Loucy (cell line): ENCODE data around the gene KLHL2.

ENCODE experiments used
- EZH2phosphoT487 ChIP-seq: fragments of 200-600 bp; IDR thresholded peaks from 2 replicates; pipeline ENCODE4 v1.6.1; 2018; ENCODE audit warnings: antibody characterized with exemption, mild to moderate bottlenecking, moderate library complexity, borderline replicate concordance
- TF ChIP-seq, protein P1 (sequence below): fragments of 200-600 bp; sonication (generic); conservative IDR thresholded peaks from 2 replicates; pipeline ENCODE4 v1.5.1; 2014; ENCODE audit warnings: mild to moderate bottlenecking, antibody characterized with exemption, low read length

GRCh38 chr4:165319030-165319429, 111.7 kb downstream of the KLHL2 start:
- TF ChIP-seq EZH2phosphoT487: no peak
- TF ChIP-seq, protein P1, sequence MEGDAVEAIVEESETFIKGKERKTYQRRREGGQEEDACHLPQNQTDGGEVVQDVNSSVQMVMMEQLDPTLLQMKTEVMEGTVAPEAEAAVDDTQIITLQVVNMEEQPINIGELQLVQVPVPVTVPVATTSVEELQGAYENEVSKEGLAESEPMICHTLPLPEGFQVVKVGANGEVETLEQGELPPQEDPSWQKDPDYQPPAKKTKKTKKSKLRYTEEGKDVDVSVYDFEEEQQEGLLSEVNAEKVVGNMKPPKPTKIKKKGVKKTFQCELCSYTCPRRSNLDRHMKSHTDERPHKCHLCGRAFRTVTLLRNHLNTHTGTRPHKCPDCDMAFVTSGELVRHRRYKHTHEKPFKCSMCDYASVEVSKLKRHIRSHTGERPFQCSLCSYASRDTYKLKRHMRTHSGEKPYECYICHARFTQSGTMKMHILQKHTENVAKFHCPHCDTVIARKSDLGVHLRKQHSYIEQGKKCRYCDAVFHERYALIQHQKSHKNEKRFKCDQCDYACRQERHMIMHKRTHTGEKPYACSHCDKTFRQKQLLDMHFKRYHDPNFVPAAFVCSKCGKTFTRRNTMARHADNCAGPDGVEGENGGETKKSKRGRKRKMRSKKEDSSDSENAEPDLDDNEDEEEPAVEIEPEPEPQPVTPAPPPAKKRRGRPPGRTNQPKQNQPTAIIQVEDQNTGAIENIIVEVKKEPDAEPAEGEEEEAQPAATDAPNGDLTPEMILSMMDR: no peak
